Measurements from ENCODE around the gene HS6ST3. TPM values are rescaled to one million over a fixed set of nuclear protein-coding genes. Genes with fewer than 3 reads are reported as not detected.

Gene HS6ST3
- total RNA-seq, 1 experiment from 2014 or later: 0.11 TPM

DNA sequence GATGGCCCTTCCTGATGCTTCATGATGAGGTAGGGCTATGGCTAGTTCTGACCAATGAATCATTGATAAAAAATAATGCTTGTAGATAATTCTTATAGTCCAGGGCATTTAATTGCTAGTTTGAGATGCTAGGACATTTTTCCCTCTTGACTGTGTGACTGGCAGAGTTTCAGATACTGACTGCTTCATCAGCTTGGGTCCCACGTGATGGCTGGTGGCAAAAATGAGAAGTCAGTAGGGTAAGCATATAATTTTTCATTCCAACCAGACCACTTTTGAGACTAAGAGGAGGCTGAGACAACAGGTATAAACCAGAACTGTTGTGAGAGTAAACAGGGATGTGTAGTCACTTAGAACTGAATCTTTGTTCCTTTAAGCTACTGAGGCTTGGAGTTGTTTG, 183.3 kb downstream of the HS6ST3 start:
- no peak for TF ChIP-seq CTCF (conservative IDR thresholded peaks at IDR 0.05; ENCODE audit: low read depth, low read length)
- no peak for TF ChIP-seq EZH2phosphoT487 (IDR thresholded peaks at IDR 0.05; ENCODE audit: borderline replicate concordance, low read length)
- TF ChIP-seq EZH2 (IDR thresholded peaks at IDR 0.05; ENCODE audit: low read length, unreplicated experiment): no peak
- H3K4me1 ChIP-seq (ENCODE audit: insufficient read depth, low read length): no peaks in the 10 kb centered on the region
- no peak overlapping the region for H3K27ac ChIP-seq (ENCODE audit: low read length)
- no TSS peak for BruUV-seq (replicated peaks)
- H3F3A ChIP-seq (ENCODE audit: low read length, unreplicated experiment): no peaks in the 10 kb centered on the region
- H3K36me3 ChIP-seq (ENCODE audit: low read depth, low read length): no peaks in the 10 kb centered on the region
- intact Hi-C loops (cut with micrococcal nuclease): no loop called here
- H3K4me3 ChIP-seq (ENCODE audit: low read length): no peak overlapping the region
- no peaks in the 10 kb centered on the region for H3K9me2 ChIP-seq (replicated peaks; ENCODE audit: low read length)
- H3K9ac ChIP-seq (ENCODE audit: low read length): no peak overlapping the region
- no peaks in the 10 kb centered on the region for H3K27me3 ChIP-seq (ENCODE audit: low read length)
- ChIA-PET POLR2A (ENCODE audit: unreplicated experiment) (no interaction called here), CTCF (no interaction called here)
- H3K79me2 ChIP-seq (ENCODE audit: low read length): no peaks in the 10 kb centered on the region
- H4K20me1 ChIP-seq (ENCODE audit: low read length): no peaks in the 10 kb centered on the region
- DNase-seq: no peak
- no peaks in the 10 kb centered on the region for H3K9me3 ChIP-seq (ENCODE audit: low read length)
- H2AFZ ChIP-seq (ENCODE audit: low read length): no peak overlapping the region
- ATAC-seq: no peak
- H3K4me2 ChIP-seq (ENCODE audit: low read length): no peak overlapping the region

- Histone ChIP-seq H4K20me1 (ENCODE audit: low read length) (no peaks in the 10 kb centered on the region), H3K4me3 (ENCODE audit: low read length) (no peak overlapping the region), H3K27me3 (ENCODE audit: low read length) (no peaks in the 10 kb centered on the region; the same call in 1 of the 2 replicates), H2AFZ (ENCODE audit: low read length) (no peak overlapping the region), H3K4me1 (ENCODE audit: insufficient read depth, low read length) (no peaks in the 10 kb centered on the region), H3F3A (ENCODE audit: low read length, unreplicated experiment) (no peaks in the 10 kb centered on the region), H3K79me2 (ENCODE audit: low read length) (no peaks in the 10 kb centered on the region), H3K9me2 (replicated peaks; ENCODE audit: low read length) (no peaks in the 10 kb centered on the region), H3K9me3 (ENCODE audit: low read length) (no peaks in the 10 kb centered on the region), H3K36me3 (ENCODE audit: low read depth, low read length) (no peaks in the 10 kb centered on the region), H3K9ac (ENCODE audit: low read length) (no peak overlapping the region), H3K4me2 (ENCODE audit: low read length) (no peak overlapping the region), H3K27ac (ENCODE audit: low read length) (no peak overlapping the region)
- DNase-seq (no peak), ATAC-seq (no peak)
- intact Hi-C loops (cut with micrococcal nuclease): no loop called here
- ChIA-PET CTCF (no interaction called here), POLR2A (ENCODE audit: unreplicated experiment) (interaction anchor here (0.5 kb wide), 1 partner anchor 1760 kb away, joined by 9 read pairs; no protein-coding TSS in a partner anchor)
- no TSS peak for BruUV-seq (replicated peaks)
- TF ChIP-seq EZH2 (IDR thresholded peaks at IDR 0.05; ENCODE audit: low read length, unreplicated experiment) (no peak), CTCF (conservative IDR thresholded peaks at IDR 0.05; ENCODE audit: low read depth, low read length) (no peak), EZH2phosphoT487 (IDR thresholded peaks at IDR 0.05; ENCODE audit: borderline replicate concordance, low read length) (no peak)
Measured at GRCh38 chr13:96274046-96274445, 184.1 kb downstream of the HS6ST3 start.

DNA sequence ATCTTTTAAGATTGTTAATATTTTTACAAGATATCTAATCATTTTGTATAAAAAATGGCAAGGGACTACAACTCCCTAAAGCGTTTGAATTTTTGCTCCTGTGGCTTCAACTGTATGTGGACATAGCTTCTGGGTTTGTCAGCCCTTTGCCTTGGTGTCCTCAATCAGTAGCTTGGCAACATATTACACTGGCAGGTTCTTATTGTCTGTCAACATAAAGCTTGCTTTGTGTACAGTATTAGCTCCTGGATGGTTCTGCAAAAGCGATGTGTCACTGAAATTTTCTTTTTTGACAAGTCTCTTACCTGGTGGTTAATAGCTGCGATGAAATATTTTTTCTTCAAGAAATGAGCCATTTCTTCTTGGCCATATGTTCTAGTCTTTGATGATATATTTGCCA, 190.0 kb downstream of the HS6ST3 start:
- no peak for DNase-seq
- H3F3A ChIP-seq (ENCODE audit: low read length, unreplicated experiment): no peaks in the 10 kb centered on the region
- ChIA-PET CTCF (no interaction called here), POLR2A (ENCODE audit: unreplicated experiment) (no interaction called here)
- no peaks in the 10 kb centered on the region for H3K9me2 ChIP-seq (replicated peaks; ENCODE audit: low read length)
- TF ChIP-seq EZH2phosphoT487 (IDR thresholded peaks at IDR 0.05; ENCODE audit: borderline replicate concordance, low read length) (no peak), EZH2 (IDR thresholded peaks at IDR 0.05; ENCODE audit: low read length, unreplicated experiment) (no peak), CTCF (conservative IDR thresholded peaks at IDR 0.05; ENCODE audit: low read depth, low read length) (no peak)
- no peaks in the 10 kb centered on the region for H3K4me1 ChIP-seq (ENCODE audit: insufficient read depth, low read length)
- no peaks in the 10 kb centered on the region for H3K36me3 ChIP-seq (ENCODE audit: low read depth, low read length)
- H2AFZ ChIP-seq (ENCODE audit: low read length): no peak overlapping the region
- no peaks in the 10 kb centered on the region for H3K79me2 ChIP-seq (ENCODE audit: low read length)
- BruUV-seq (replicated peaks): no TSS peak
- H4K20me1 ChIP-seq (ENCODE audit: low read length): no peaks in the 10 kb centered on the region
- ATAC-seq: no peak
- no peak overlapping the region for H3K4me2 ChIP-seq (ENCODE audit: low read length)
- no peaks in the 10 kb centered on the region for H3K9me3 ChIP-seq (ENCODE audit: low read length)
- H3K4me3 ChIP-seq (ENCODE audit: low read length): no peak overlapping the region
- H3K9ac ChIP-seq (ENCODE audit: low read length): no peak overlapping the region
- no peaks in the 10 kb centered on the region; the same call in 1 of the 2 replicates for H3K27me3 ChIP-seq (ENCODE audit: low read length)
- H3K27ac ChIP-seq (ENCODE audit: low read length): no peak overlapping the region
- intact Hi-C loops (cut with micrococcal nuclease): no loop called here

All from PC-3 (cell line).